SK-N-SH (cell line): Measurements from ENCODE around the gene ZNF516.

ENCODE experiments used
- CTCF ChIP-seq: fragments of 200-600 bp; sonication (generic); IDR thresholded peaks from 2 replicates; pipeline ENCODE4 v1.6.1; 2017; ENCODE audit warnings: antibody characterized with exemption, mild to moderate bottlenecking, moderate library complexity
- EP300 ChIP-seq, 2 experiments: IDR thresholded peaks; 2 replicates each; pipeline versions ENCODE4 v1.4.0 to v1.6.1; 2012; ENCODE audit warnings: borderline replicate concordance in 1 of 2, low read depth in 1 of 2, low read length in 1 of 2
- EZH2phosphoT487 ChIP-seq: fragments of 200-600 bp; sonication (generic); IDR thresholded peaks from 2 replicates; pipeline ENCODE4 v1.6.1; 2017; ENCODE audit warnings: low read depth, mixed run types, mild to moderate bottlenecking, antibody characterized with exemption, moderate library complexity, borderline replicate concordance
- GABPA ChIP-seq: IDR thresholded peaks from 2 replicates; pipeline ENCODE4 v1.4.0; 2012; ENCODE audit warnings: low read depth, mild to moderate bottlenecking
- JUND ChIP-seq: IDR thresholded peaks from 2 replicates; pipeline ENCODE4 v1.4.0; 2012
- MAX ChIP-seq: IDR thresholded peaks from 2 replicates; pipeline ENCODE4 v1.4.0; 2012; ENCODE audit warnings: low read depth
- MXI1 ChIP-seq: IDR thresholded peaks from 2 replicates; pipeline ENCODE4 v1.6.1; 2012; ENCODE audit warnings: mild to moderate bottlenecking, low read depth, low read length, improper control_type of control experiment
- PBX3 ChIP-seq: IDR thresholded peaks from 2 replicates; pipeline ENCODE4; 2012
- POLR2AphosphoS5 ChIP-seq: IDR thresholded peaks from 2 replicates; pipeline ENCODE4 v1.6.1; 2012; ENCODE audit warnings: low read depth, low read length
- RAD21 ChIP-seq: IDR thresholded peaks from 2 replicates; pipeline ENCODE4 v1.6.1; 2012; ENCODE audit warnings: mild to moderate bottlenecking, low read length
- REST ChIP-seq: IDR thresholded peaks from 2 replicates; pipeline ENCODE4 v1.6.1; 2012; ENCODE audit warnings: mild to moderate bottlenecking, low read depth, low read length, moderate library complexity
- RFX5 ChIP-seq: IDR thresholded peaks from 2 replicates; pipeline ENCODE4 v1.6.1; 2012; ENCODE audit warnings: mild to moderate bottlenecking, improper control_type of control experiment, low read length
- SMC3 ChIP-seq: IDR thresholded peaks from 2 replicates; pipeline ENCODE4 v1.6.1; 2012; ENCODE audit warnings: low read depth, low read length, improper control_type of control experiment

GRCh38 chr18:76350134-76351025 lies 144.7 kb downstream of the ZNF516 start:
- TF ChIP-seq CTCF (no peak), PBX3 (no peak), EP300 (IDR thresholded peaks at IDR 0.05; ENCODE audit: borderline replicate concordance in 1 of 2, low read depth in 1 of 2, low read length in 1 of 2) (no peak), MAX (no peak), POLR2AphosphoS5 (no peak), REST (no peak), GABPA (no peak), EZH2phosphoT487 (no peak), MXI1 (no peak), RAD21 (no peak), RFX5 (no peak), JUND (no peak), SMC3 (no peak)
